C4-2B (cell line): ENCODE data around the gene CTNNA3.

ENCODE experiments used
- ZFX ChIP-seq: fragments of 450-650 bp; IDR thresholded peaks from 2 replicates; pipeline ENCODE4 v1.6.1; 2017
- TF ChIP-seq, protein P1 (sequence below): fragments of 450-650 bp; conservative IDR thresholded peaks from 2 replicates; pipeline ENCODE4 v1.5.1; 2017; ENCODE audit warnings: mild to moderate bottlenecking

DNA sequence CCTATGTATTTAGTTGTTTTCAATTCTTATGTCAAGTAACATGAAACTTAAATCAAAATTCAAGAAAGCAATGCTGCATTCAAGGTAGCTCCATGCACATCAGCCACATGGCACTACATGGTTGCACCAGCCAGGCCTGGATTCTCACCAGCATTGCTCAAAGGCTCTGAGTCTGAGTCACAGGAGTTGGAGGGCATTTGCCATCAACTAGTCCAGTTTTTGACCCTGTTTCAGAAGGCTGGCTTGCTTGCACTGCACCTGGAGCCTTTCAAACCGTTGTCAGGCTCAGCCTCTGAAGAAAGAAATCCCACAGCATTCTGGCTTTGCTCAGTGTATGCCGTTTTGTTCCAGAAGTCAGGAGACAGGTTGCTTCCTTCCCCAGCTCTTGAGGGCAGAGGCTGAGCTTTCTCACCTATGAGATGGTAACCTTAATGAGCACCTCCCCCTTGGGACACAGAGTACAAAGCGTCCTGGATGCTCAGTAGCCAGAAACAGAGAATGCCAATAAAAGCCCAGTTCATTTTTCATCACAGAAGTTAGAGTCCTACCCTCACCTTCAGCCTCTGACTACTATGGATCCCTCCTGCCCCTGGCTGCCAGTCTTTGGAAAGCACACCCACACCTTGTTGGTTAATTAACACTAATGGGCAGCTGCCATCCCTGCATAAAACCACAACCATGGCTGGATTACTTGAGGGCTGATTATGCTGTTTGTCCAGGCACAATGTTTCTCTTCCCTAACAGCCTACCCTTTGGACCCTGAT, 1058.5 kb downstream of the CTNNA3 start:
- TF ChIP-seq, protein P1, sequence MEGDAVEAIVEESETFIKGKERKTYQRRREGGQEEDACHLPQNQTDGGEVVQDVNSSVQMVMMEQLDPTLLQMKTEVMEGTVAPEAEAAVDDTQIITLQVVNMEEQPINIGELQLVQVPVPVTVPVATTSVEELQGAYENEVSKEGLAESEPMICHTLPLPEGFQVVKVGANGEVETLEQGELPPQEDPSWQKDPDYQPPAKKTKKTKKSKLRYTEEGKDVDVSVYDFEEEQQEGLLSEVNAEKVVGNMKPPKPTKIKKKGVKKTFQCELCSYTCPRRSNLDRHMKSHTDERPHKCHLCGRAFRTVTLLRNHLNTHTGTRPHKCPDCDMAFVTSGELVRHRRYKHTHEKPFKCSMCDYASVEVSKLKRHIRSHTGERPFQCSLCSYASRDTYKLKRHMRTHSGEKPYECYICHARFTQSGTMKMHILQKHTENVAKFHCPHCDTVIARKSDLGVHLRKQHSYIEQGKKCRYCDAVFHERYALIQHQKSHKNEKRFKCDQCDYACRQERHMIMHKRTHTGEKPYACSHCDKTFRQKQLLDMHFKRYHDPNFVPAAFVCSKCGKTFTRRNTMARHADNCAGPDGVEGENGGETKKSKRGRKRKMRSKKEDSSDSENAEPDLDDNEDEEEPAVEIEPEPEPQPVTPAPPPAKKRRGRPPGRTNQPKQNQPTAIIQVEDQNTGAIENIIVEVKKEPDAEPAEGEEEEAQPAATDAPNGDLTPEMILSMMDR, result no peak
- TF ChIP-seq ZFX, result no peak
